AG04449 (cell line): ENCODE results near the gene PLAGL2.
"Not testable (repeated sequence)": the region's sequence is repeated elsewhere in the genome, so short reads cannot be mapped to it uniquely, and the experiment has no call there.

Experiments used
- CTCF ChIA-PET: fragments of 350-600 bp; formaldehyde crosslinking; extraction: SDS; loops from one replicate; lab custom pipeline; 2021; ENCODE audit warnings: antibody characterized with exemption; lab: Yijun Ruan, JAX
- POLR2A ChIA-PET: fragments of 400-600, 350-600 bp; formaldehyde crosslinking; extraction: SDS; loops from one replicate; lab custom pipeline; 2020; ENCODE audit warnings: antibody characterized with exemption, inconsistent platforms; lab: Yijun Ruan, JAX
- DNase-seq: peaks from one replicate; pipeline ENCODE4 v3.0.0-alpha.2; 2010; ENCODE audit warnings: low read depth, low spot score
- H3K4me3 ChIP-seq: 2 replicates; pipeline ENCODE4 v1.5.1; 2011; ENCODE audit warnings: low read depth, mild to moderate bottlenecking, control low read depth, low read length
- TF ChIP-seq, protein P1 (sequence below): IDR thresholded peaks from one replicate; pipeline ENCODE4 v1.5.1; 2011; ENCODE audit warnings: mild to moderate bottlenecking, moderate library complexity, low read length, control low read depth, inconsistent platforms; ENCODE audit not compliant: insufficient read depth; ENCODE audit errors: missing control alignments

PLAGL2 gene

GRCh38 chr20:32179934-32180333 lies 27.6 kb downstream of the PLAGL2 start:
- H3K4me3 ChIP-seq, result no peak overlapping the region
- TF ChIP-seq, protein P1, sequence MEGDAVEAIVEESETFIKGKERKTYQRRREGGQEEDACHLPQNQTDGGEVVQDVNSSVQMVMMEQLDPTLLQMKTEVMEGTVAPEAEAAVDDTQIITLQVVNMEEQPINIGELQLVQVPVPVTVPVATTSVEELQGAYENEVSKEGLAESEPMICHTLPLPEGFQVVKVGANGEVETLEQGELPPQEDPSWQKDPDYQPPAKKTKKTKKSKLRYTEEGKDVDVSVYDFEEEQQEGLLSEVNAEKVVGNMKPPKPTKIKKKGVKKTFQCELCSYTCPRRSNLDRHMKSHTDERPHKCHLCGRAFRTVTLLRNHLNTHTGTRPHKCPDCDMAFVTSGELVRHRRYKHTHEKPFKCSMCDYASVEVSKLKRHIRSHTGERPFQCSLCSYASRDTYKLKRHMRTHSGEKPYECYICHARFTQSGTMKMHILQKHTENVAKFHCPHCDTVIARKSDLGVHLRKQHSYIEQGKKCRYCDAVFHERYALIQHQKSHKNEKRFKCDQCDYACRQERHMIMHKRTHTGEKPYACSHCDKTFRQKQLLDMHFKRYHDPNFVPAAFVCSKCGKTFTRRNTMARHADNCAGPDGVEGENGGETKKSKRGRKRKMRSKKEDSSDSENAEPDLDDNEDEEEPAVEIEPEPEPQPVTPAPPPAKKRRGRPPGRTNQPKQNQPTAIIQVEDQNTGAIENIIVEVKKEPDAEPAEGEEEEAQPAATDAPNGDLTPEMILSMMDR, result no peak
- POLR2A ChIA-PET, result no interaction called here
- CTCF ChIA-PET, result no interaction called here
- DNase-seq, result no peak

GRCh38 chr20:32179515-32179914 lies 28.0 kb downstream of the PLAGL2 start:
- POLR2A ChIA-PET, result no interaction called here
- no peak for DNase-seq
- CTCF ChIA-PET, result no interaction called here
- H3K4me3 ChIP-seq, result no peak overlapping the region
- TF ChIP-seq, protein P1, result no peak

DNA sequence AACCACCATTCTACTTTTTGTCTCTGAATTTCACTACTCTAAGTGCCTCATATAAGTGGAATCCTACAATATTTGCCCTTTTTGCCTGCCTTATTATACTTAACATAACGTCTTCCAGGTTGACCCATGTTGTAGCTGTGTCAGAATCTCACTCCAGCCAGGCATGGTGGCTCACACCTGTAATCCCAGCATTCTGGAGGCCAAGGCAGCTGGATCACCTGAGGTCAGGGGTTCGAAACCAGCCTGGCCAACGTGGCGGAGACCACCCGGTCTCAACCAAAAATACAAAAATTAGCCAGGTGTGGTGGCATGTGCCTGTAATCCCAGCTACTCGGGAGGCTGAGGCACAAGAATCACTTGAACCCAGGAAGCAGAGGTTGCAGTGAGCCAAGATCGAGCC lies 29.8 kb downstream of the PLAGL2 start:
- H3K4me3 ChIP-seq, result not testable (repeated sequence)

DNA sequence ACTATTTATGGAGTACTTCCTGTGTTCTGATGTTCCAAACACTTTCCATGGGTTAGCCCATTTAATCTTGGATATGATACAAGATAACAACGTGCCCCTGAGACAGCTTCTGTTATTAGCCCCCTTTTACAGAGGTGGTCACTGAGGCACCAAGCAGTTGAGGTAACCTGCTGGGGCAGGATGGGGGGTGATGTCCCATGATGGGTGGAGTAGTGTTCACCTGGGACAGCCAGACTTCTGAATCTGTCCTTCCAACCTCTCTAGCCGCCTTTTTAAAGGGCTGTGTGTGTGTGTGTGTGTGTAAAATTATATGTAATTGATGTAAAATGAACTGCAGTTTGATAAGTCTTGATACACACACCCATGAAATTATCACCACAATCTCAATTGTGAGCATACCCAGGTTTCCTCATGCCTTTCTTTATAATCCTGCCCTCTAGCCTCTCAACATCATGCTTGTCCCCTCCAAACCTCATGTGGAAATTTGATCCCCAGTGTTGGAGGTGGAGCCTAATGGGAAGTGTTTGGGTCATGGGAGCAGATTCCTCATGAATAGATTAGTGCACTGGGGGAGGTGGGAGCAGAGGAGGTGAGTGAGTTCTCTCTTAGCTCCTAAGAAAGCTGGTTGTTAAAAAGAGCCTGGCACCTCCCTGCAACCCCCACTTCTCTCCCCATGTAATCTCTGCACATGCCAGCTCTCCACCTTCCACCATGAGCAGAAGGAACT lies 39.2 kb downstream of the PLAGL2 start:
- TF ChIP-seq, protein P1, result no peak
- H3K4me3 ChIP-seq, result no peak overlapping the region
- ChIA-PET CTCF (no interaction called here), POLR2A (no interaction called here)
- no peak for DNase-seq

More for the DNA sequence above, 29.8 kb downstream of the PLAGL2 start:
- CTCF ChIA-PET, DNase-seq, POLR2A ChIA-PET: not testable (repeated sequence)

- no peak for DNase-seq
- ChIA-PET POLR2A (no interaction called here), CTCF (no interaction called here)
- TF ChIP-seq, protein P1, result no peak
- no peak overlapping the region for H3K4me3 ChIP-seq
These were observed 40.0 kb downstream of the PLAGL2 start for GRCh38 chr20:32167552-32167951.

- no peak overlapping the region for H3K4me3 ChIP-seq
- TF ChIP-seq, protein P1, result no peak
- CTCF ChIA-PET, result no interaction called here
- DNase-seq, result no peak
- POLR2A ChIA-PET, result no interaction called here
These were observed 41.6 kb downstream of the PLAGL2 start for GRCh38 chr20:32165836-32166545.
